Stimulated activated CD4-positive, alpha-beta T cell treated with anti-CD3 and anti-CD28 coated beads, Interleukin-2, amount 100 ng/mL, for 24 hours (primary cell): ENCODE data around the gene ACTL6A.

Experiments
- DNase-seq, 2 donors: peaks; one replicate each; pipeline ENCODE4 v3.0.0-alpha.2; 2020

Gene ACTL6A

GRCh38 chr3:179599531-179599930 lies 36.8 kb downstream of the ACTL6A start:
- no peak for DNase-seq

GRCh38 chr3:179603321-179603720 lies 40.6 kb downstream of the ACTL6A start:
- no peak for DNase-seq

GRCh38 chr3:179603831-179604230 lies 41.1 kb downstream of the ACTL6A start:
- no peak for DNase-seq

DNA sequence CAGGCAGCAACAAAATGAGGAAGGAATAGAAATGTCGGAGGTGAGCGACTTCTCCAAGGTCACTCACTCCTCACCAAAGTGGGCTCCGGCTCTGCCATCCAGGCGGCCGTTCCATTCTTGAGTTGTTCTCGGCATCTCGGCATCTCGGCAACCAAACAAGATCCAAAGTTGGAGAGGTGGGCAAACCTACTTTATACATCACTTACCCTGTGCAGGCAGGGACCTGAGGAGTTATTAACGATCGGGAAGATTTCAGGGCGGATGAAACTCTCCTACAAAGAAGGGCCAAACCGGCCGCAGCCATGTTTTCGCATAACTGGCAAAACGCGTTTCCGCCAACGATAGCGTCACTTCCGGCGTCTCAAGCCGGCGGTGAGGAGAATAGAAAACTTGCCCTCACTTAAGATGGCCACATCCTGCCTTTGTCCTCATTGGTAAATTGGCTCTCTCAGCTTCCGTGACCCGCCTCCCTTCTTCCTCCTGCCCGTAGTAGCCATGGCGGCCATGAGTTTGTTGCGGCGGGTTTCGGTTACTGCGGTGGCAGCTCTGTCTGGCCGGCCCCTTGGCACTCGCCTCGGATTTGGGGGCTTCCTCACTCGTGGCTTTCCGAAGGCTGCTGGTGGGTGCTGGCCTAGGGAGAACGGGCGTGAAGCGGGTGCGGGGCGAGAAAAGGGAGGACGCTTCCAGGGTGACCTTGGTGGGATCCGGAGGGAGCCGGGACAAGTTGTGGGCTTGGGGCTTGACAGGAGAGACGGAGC lies 41.8 kb downstream of the ACTL6A start, which contains the start of the genes MRPL47 and NDUFB5:
TSS of gene MRPL47 (minus strand) at position 318 of the 758 bp plus-strand sequence. CDS start at position 304, 14 bp downstream.
TSS of gene NDUFB5 (plus strand) at position 474 of the 758 bp plus-strand sequence. CDS start at position 496, 22 bp downstream.
- peak; percentile 91 to 92 for DNase-seq

DNA sequence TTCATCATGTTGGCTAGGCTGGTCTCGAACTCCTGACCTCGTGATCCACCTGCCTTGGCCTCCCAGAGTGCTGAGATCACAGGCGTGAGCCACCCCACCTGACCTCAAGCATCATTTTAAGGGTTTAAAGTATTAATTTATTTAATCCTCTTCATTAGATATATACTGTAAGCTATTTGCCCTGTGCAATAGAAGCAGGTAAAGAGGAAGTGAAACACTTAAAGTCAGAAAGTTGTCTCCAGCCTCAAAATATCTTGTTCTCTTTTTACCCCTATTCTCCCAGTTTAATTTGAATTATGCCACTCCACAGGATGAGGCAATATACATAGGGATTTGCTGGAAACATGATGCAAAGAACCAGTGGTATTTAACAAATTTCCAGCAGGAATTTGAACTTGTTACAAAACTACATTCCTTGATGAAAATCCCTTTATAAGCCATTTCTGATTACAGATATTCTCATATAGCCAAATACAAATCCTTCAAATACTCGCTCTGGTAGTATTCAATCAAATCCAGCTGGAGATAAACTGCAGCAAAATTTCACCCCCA lies 43.9 kb downstream of the ACTL6A start:
- no peak for DNase-seq

- DNase-seq = peak in 1 of 2 donors; percentile 22
These were observed 46.4 kb downstream of the ACTL6A start for GRCh38 chr3:179608931-179609720.

DNA sequence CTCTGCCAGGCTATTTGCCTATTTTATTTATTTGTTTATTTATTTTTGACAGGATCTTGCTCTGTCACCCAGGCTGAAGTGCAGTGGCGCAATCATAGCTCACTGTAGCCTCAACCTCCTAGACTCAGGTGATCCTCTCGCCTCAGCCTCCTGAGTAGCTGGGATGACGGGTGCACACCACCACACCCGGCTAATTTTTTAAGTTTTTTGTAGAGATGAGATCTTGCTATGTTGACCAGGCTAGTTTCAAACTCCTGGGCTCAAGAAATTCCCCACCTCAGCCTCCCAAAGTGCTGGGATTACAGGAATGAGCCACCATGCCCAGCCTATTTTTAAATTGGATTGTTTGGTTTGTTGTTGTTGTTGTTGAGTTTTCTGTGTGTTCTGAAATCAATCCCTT lies 47.3 kb downstream of the ACTL6A start:
- DNase-seq = no peak

GRCh38 chr3:179613807-179614206 lies 51.1 kb downstream of the ACTL6A start:
- DNase-seq = no peak

- DNase-seq = no peak
These were observed 52.9 kb downstream of the ACTL6A start for GRCh38 chr3:179615458-179616173.

DNA sequence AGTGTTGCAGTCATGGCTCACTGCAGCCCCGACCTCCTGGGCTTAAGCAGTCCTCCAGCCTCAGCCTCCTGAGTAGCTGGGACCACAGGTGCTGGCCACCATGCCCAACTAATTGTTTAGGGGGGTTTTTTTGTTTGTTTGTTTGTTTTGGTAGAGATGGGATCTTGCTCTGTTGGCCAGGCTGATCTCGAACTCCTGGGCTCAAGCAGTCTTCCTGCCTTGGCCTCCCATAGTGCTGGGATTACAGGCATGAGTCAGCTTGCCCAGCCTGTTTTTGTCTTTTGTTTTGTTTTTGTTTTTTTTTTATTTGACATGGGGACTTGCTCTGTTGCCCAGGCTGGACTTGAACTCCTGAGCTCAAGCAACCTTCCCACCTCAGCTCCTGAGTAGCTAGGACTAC lies 59.3 kb downstream of the ACTL6A start:
- DNase-seq = no peak

DNA sequence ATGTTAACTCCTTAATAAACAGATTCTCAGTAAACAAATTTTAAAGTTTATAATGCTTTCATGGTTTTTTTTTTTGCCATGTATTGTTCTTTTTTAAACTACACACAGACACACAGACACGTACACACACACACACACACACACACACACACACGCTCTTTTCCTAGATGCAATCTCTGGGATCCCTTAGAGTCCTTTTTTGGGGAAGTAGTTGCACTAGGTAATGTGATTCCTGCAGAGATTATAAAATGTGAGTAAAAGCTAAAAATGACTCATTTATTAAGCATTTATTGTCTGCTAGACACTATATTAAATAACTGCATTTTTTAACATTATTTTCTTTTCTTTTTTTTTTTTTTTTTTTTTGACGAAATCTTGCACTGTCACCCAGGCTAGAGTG lies 61.7 kb downstream of the ACTL6A start:
- DNase-seq = no peak

- DNase-seq = no peak
These were observed 68.2 kb downstream of the ACTL6A start for GRCh38 chr3:179630753-179631451.
